Mucosa of descending colon (tissue), 3 donors: ENCODE measurements around the gene ZAR1. TPM values are rescaled to one million over a fixed set of nuclear protein-coding genes. Genes with fewer than 3 reads are reported as not detected.

ENCODE experiments used
- ATAC-seq: fragments of 200-7000 bp; cut with Tn5 transposase; one replicate; pipeline ENCODE4 v1.9.1; 2020; ENCODE audit warnings: mild to moderate bottlenecking, moderate library complexity
- DNase-seq, 3 donors: peaks; one replicate each; pipeline ENCODE4 v3.0.0-alpha.2; 2020
- H3K36me3 ChIP-seq: fragments of 200-600 bp; one replicate; pipeline ENCODE4 v1.8.0; 2021; ENCODE audit warnings: low read depth, mild to moderate bottlenecking
- H3K4me1 ChIP-seq: fragments of 200-600 bp; one replicate; pipeline ENCODE4 v1.8.0; 2021; ENCODE audit warnings: low read depth, mild to moderate bottlenecking
- H3K4me3 ChIP-seq: fragments of 200-600 bp; one replicate; pipeline ENCODE4 v1.8.0; 2021; ENCODE audit warnings: mild to moderate bottlenecking
- H3K9me3 ChIP-seq: fragments of 200-600 bp; one replicate; pipeline ENCODE4 v1.8.0; 2021; ENCODE audit warnings: mild to moderate bottlenecking
- CTCF ChIP-seq: fragments of 200-600 bp; IDR thresholded peaks from one replicate; pipeline ENCODE4 v1.8.0; 2022; ENCODE audit warnings: antibody characterized with exemption, mild to moderate bottlenecking
- intact Hi-C, 2 donors: fragments of 100-400 bp; cut with DNase I in 1 of 2; cut with micrococcal nuclease in 1 of 2; formaldehyde crosslinking; loops; one replicate each; pipeline versions ENCODE4 v1.11.0 to v1.11.1; 2022; cut with DNase I, micrococcal nuclease
- total RNA-seq, 3 donors: library from RNA; stranded (reverse); fragmentation: NEBNext Ultra II Directional in 2 of 3; extraction: Animal tissue kit (Norgen Biotek cat#: 25700) in 2 of 3; gene quantifications; one replicate each; pipeline versions ENCODE4 v1.2.1 to v1.2.4, GENCODE V29; 2021 to 2023
- donor health status: DM: no; HTN: no; CAD: no; lungs with moderate emphysema.
- donor health status: DM: no; HTN: no; CAD: no.
- donor health status: DM: no; HTN: yes; CAD: no.

ZAR1 gene
- total RNA-seq, 3 donors from 2014 or later: not detected

- no peaks in the 10 kb centered on the region for H3K36me3 ChIP-seq
- intact Hi-C loops: no loop called here
- no peak for ATAC-seq
- no peak for TF ChIP-seq CTCF
- no peak for DNase-seq
- no peak overlapping the region for H3K4me3 ChIP-seq
- H3K4me1 ChIP-seq: no peaks in the 10 kb centered on the region
- H3K9me3 ChIP-seq: no peaks in the 10 kb centered on the region
These were observed 19.5 kb upstream of the ZAR1 start for GRCh38 chr4:48470570-48470969.

- H3K4me1 ChIP-seq: no peaks in the 10 kb centered on the region
- intact Hi-C loops: no loop called here
- ATAC-seq (no peak), DNase-seq (no peak)
- no peaks in the 10 kb centered on the region for H3K9me3 ChIP-seq
- no peaks in the 10 kb centered on the region for H3K36me3 ChIP-seq
- H3K4me3 ChIP-seq: no peak overlapping the region
- no peak for TF ChIP-seq CTCF
These were observed 17.3 kb upstream of the ZAR1 start for GRCh38 chr4:48472794-48473193.

GRCh38 chr4:48475770-48476169 lies 14.3 kb upstream of the ZAR1 start:
- no peak for TF ChIP-seq CTCF
- no peak for ATAC-seq
- H3K4me1 ChIP-seq: no peaks in the 10 kb centered on the region
- no peaks in the 10 kb centered on the region for H3K9me3 ChIP-seq
- intact Hi-C loops: no loop called here
- no peak for DNase-seq
- H3K4me3 ChIP-seq: no peak overlapping the region
- no peaks in the 10 kb centered on the region for H3K36me3 ChIP-seq

- no peak for TF ChIP-seq CTCF
- intact Hi-C loops: no loop called here
- Histone ChIP-seq H3K4me1 (no peaks in the 10 kb centered on the region), H3K36me3 (no peaks in the 10 kb centered on the region), H3K9me3 (no peaks in the 10 kb centered on the region), H3K4me3 (no peak overlapping the region)
- ATAC-seq: no peak
- no peak for DNase-seq
These were observed 11.8 kb upstream of the ZAR1 start for GRCh38 chr4:48478273-48478672.

GRCh38 chr4:48481581-48481980 lies 8.5 kb upstream of the ZAR1 start:
- H3K4me3 ChIP-seq: no peak overlapping the region
- ATAC-seq (no peak), DNase-seq (no peak)
- H3K9me3 ChIP-seq: no peaks in the 10 kb centered on the region
- intact Hi-C loops: no loop called here
- peaks cover 7% of the 10 kb centered on the region for H3K4me1 ChIP-seq
- no peak for TF ChIP-seq CTCF
- no peaks in the 10 kb centered on the region for H3K36me3 ChIP-seq

GRCh38 chr4:48483006-48483776 lies 6.9 kb upstream of the ZAR1 start, which contains the start of gene SLC10A4:
Gene SLC10A4, plus strand, starts transcription at chr4:48483343. Its CDS starts 219 bp downstream, at chr4:48483562.
- intact Hi-C loops: no loop called here
- Histone ChIP-seq H3K9me3 (no peaks in the 10 kb centered on the region), H3K4me1 (peaks cover 7% of the 10 kb centered on the region), H3K4me3 (no peak within 1 kb of the TSS), H3K36me3 (no peaks in the 10 kb centered on the region)
- ATAC-seq: peak; percentile 42
- TF ChIP-seq CTCF: no peak
- DNase-seq: peak in 1 of 3 donors; percentile 40
